K562 (cell line): ENCODE measurements around the gene NFKB2. TPM values are rescaled to one million over a fixed set of nuclear protein-coding genes. Genes with fewer than 3 reads are reported as not detected.

Experiments
- ATAC-seq: fragments of 200-7000 bp; cut with Tn5 transposase; 3 replicates; pipeline ENCODE4 v1.9.1; 2020; ENCODE audit warnings: moderate library complexity
- BruUV-seq: library from RNA; stranded (reverse); fragments of 400-500 nt; replicated peaks from 2 replicates; lab custom pipeline; 2021; lab: Mats Ljungman, UMichigan
- CTCF ChIA-PET: fragments of 300-600 bp; formaldehyde crosslinking; extraction: SDS; loops from one replicate; lab custom pipeline; 2021; ENCODE audit warnings: low intra/inter-chr PET ratio; lab: Yijun Ruan, JAX
- POLR2A ChIA-PET: fragments of 300-600, 350-650 bp; sonication (Branson Sonifier 250); formaldehyde crosslinking; extraction: SDS; loops from one replicate; lab custom pipeline; 2021; ENCODE audit warnings: antibody characterized with exemption, inconsistent platforms; lab: Yijun Ruan, JAX
- DNase-seq, 4 experiments: peaks; one replicate each; pipeline versions ENCODE4 v3.0.0 to v3.0.0-alpha.2; 2011 to 2018; ENCODE audit warnings: low spot score in 3 of 4, mixed read lengths in 3 of 4; ENCODE audit errors: extremely low read depth in 1 of 4
- FAIRE-seq: peaks from 2 replicates; lab custom pipeline; 2011; peaks lifted over from hg19 to GRCh38; lab: Jason Lieb, UNC
- H2AFZ ChIP-seq: 2 replicates; pipeline ENCODE4 v1.6.0; 2011; ENCODE audit warnings: low read depth, low read length, control low read depth, inconsistent platforms
- H3K27ac ChIP-seq: fragments of 200-600 bp; 3 replicates; pipeline ENCODE4 v1.8.0; 2011; ENCODE audit warnings: low read depth, mild to moderate bottlenecking, control low read depth, inconsistent platforms, low read length, moderate library complexity, mixed read lengths; ENCODE audit errors: extremely low read depth
- H3K27me3 ChIP-seq, 2 experiments: fragments of 300-600 bp in 1 of 2; 2 replicates in 1 of 2; 3 replicates in 1 of 2; pipeline versions ENCODE4 v1.6.0 to v1.8.0; 2011; ENCODE audit warnings: inconsistent platforms in 2 of 2, low read length in 2 of 2, mild to moderate bottlenecking in 1 of 2, mixed read lengths in 1 of 2, moderate library complexity in 1 of 2; ENCODE audit not compliant: control insufficient read depth in 2 of 2, insufficient read depth in 2 of 2
- H3K36me3 ChIP-seq: fragments of 300-600 bp; 3 replicates; pipeline ENCODE4 v1.8.0; 2011; ENCODE audit warnings: mild to moderate bottlenecking, low read length, inconsistent platforms; ENCODE audit not compliant: control insufficient read depth, insufficient read depth
- H3K4me1 ChIP-seq, 2 experiments: fragments of 200-600 bp in 1 of 2; replicated peaks in 1 of 2; 2 replicates in 1 of 2; 3 replicates in 1 of 2; pipeline versions ENCODE4 v1.5.1 to v1.8.0; 2011; ENCODE audit warnings: inconsistent platforms in 2 of 2, low read length in 2 of 2, mild to moderate bottlenecking in 1 of 2, mixed read lengths in 1 of 2, moderate library complexity in 1 of 2; ENCODE audit not compliant: control insufficient read depth in 2 of 2, insufficient read depth in 2 of 2
- H3K4me2 ChIP-seq: 2 replicates; pipeline ENCODE4 v1.6.1; 2011; ENCODE audit warnings: low read length, control low read depth, inconsistent platforms, mixed read lengths; ENCODE audit not compliant: insufficient read depth
- H3K4me3 ChIP-seq: fragments of 200-600 bp; sonication (generic), shearing (Covaris generic); 2 replicates; pipeline ENCODE4 v1.5.1; 2016; ENCODE audit warnings: control low read depth, inconsistent platforms
- H3K79me2 ChIP-seq: fragments of 200-600 bp; 3 replicates; pipeline ENCODE4 v1.8.0; 2011; ENCODE audit warnings: low read length, inconsistent platforms; ENCODE audit not compliant: control insufficient read depth, insufficient read depth
- H3K9ac ChIP-seq, 2 experiments: 2 replicates each; pipeline versions ENCODE4 v1.6.0 to v1.6.1; 2011; ENCODE audit warnings: low read depth in 2 of 2, low read length in 2 of 2, control low read depth in 1 of 2, inconsistent platforms in 1 of 2, mild to moderate bottlenecking in 1 of 2, mixed read lengths in 1 of 2; ENCODE audit not compliant: insufficient read depth in 1 of 2
- H3K9me1 ChIP-seq: one replicate; pipeline ENCODE4 v1.6.0; 2011; ENCODE audit warnings: inconsistent platforms, mild to moderate bottlenecking, low read length, moderate library complexity; ENCODE audit not compliant: control insufficient read depth, insufficient read depth
- H3K9me3 ChIP-seq: replicated peaks from 2 replicates; pipeline ENCODE4 v1.5.1; 2011; ENCODE audit warnings: low read depth, low read length, inconsistent platforms; ENCODE audit not compliant: control insufficient read depth, insufficient read depth
- H4K20me1 ChIP-seq: replicated peaks from 2 replicates; pipeline ENCODE4 v1.6.1; 2011; ENCODE audit warnings: low read length, inconsistent platforms, mixed read lengths; ENCODE audit not compliant: control insufficient read depth, insufficient read depth
- MAFF ChIP-seq: IDR thresholded peaks from 2 replicates; pipeline ENCODE4 v1.6.1; 2012; ENCODE audit warnings: low read length, improper control_type of control experiment
- POLR2AphosphoS5 ChIP-seq: IDR thresholded peaks from 2 replicates; pipeline ENCODE4 v1.6.1; 2011; ENCODE audit warnings: mild to moderate bottlenecking, low read depth, low read length, moderate library complexity; ENCODE audit not compliant: control insufficient read depth, insufficient read depth
- POLR2G ChIP-seq: fragments of 200-400 bp; formaldehyde crosslinking; IDR thresholded peaks from 2 replicates; pipeline ENCODE4 v1.6.1; 2017; ENCODE audit warnings: low read depth, mild to moderate bottlenecking, antibody characterized with exemption, low read length, moderate library complexity
- WGBS: fragments of 100-300 bp; shearing (Covaris generic); methylation state at CpG from one replicate; pipeline ENCODE4 v1.1.6; 2016; ENCODE audit warnings: low coverage, mixed read lengths; ENCODE audit not compliant: insufficient coverage; ENCODE audit errors: missing lambda C conversion rate; 5-methylcytosine and 5-hydroxymethylcytosine counted together
- in situ Hi-C: fragments of 300-500 bp; cut with MboI; formaldehyde crosslinking; loops from 4 replicates; pipeline ENCODE4 v1.15.0; 2018; ENCODE audit warnings: inconsistent platforms, mixed read lengths
- intact Hi-C: fragments of 100-400 bp; cut with micrococcal nuclease; formaldehyde crosslinking; loops from 2 replicates; pipeline ENCODE4 v1.14.2; 2022
- polyA plus RNA-seq, 8 experiments: library from polyadenylated mRNA; depleted of rRNA in 4 of 8; stranded (reverse) in 5 of 8; unstranded in 3 of 8; fragments of >200 nt; fragmentation: Nextera tagmentation in 2 of 8; fragmentation: Illumina TruSeq in 1 of 8; extraction: Ambion mirVana in 2 of 8; extraction: Trizol in 1 of 8; gene quantifications; 2 replicates each; pipeline versions ENCODE4 v1.2.1 to v1.2.3, GENCODE V29; 2011 to 2014; ENCODE audit warnings: inconsistent platforms in 1 of 8, missing spikeins in 1 of 8
- total RNA-seq, 7 experiments: library from RNA; depleted of rRNA in 6 of 7; stranded (reverse); fragments of >200 nt in 6 of 7; fragmentation: Illumina TruSeq in 2 of 7; extraction: Trizol in 2 of 7; gene quantifications; 2 replicates each; pipeline versions ENCODE4 v1.2.1 to v1.2.3, GENCODE V29; 2011 to 2021; ENCODE audit warnings: low replicate concordance in 1 of 7
- TF ChIP-seq, protein P1 (sequence below): fragments of 250-450 bp; sonication (Bioruptor Pico); IDR thresholded peaks from 2 replicates; pipeline ENCODE4 v1.8.0; 2021; ENCODE audit warnings: moderate library complexity, mild to moderate bottlenecking, inconsistent platforms
- TF ChIP-seq, protein P2 (sequence below): fragments of 450-650 bp; IDR thresholded peaks from 2 replicates; pipeline ENCODE4 v1.6.1; 2016; ENCODE audit warnings: missing biosample characterization, missing genetic modification characterization
- TF ChIP-seq, protein P3 (sequence below), 2 experiments: fragments of 150-350 bp in 1 of 2; IDR thresholded peaks; 2 replicates each; pipeline ENCODE4 v1.6.1; 2012 to 2016; ENCODE audit warnings: low read depth in 2 of 2, low read length in 2 of 2, mild to moderate bottlenecking in 1 of 2, moderate library complexity in 1 of 2

NFKB2 gene
- total and polyA plus RNA-seq, 9 of the 15 experiments (the other 6 are each of a cell fraction or from before 2014, with no cell fraction given) = 0.07 to 20.3 (median 7.9) TPM

DNA sequence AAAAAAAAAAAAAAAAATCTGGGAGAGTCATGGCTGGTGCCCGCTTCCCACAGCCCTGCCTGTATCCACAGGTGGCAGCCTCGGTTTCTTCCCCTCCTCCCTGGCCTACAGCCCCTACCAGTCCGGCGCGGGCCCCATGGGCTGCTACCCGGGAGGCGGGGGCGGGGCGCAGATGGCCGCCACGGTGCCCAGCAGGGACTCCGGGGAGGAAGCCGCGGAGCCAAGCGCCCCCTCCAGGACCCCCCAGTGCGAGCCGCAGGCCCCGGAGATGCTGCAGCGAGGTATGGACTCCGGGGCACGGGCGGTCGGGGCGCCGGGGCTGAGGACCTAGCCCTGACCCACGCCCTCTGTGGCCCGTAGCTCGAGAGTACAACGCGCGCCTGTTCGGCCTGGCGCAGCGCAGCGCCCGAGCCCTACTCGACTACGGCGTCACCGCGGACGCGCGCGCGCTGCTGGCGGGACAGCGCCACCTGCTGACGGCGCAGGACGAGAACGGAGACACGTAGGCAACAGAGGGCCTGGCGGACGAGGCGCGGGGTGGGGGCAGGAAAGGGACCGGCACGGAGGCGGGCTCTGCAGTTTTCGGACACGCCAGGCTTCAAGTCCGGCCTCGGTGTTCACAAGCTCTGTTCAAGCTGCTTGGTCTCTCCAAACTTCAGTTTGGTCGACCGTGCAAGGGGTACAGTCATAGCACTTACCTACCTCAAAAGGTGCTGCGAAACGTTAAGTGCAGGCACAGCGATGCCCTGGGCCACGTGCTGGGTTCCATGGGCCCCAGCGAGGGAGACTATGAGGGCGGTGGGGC lies 3.9 kb downstream of the NFKB2 start (continued):
- TF ChIP-seq, protein P1, sequence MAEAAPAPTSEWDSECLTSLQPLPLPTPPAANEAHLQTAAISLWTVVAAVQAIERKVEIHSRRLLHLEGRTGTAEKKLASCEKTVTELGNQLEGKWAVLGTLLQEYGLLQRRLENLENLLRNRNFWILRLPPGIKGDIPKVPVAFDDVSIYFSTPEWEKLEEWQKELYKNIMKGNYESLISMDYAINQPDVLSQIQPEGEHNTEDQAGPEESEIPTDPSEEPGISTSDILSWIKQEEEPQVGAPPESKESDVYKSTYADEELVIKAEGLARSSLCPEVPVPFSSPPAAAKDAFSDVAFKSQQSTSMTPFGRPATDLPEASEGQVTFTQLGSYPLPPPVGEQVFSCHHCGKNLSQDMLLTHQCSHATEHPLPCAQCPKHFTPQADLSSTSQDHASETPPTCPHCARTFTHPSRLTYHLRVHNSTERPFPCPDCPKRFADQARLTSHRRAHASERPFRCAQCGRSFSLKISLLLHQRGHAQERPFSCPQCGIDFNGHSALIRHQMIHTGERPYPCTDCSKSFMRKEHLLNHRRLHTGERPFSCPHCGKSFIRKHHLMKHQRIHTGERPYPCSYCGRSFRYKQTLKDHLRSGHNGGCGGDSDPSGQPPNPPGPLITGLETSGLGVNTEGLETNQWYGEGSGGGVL (CRISPR knock-in tag) = no peak
- TF ChIP-seq, all 486 proteins: peak for 88

DNA sequence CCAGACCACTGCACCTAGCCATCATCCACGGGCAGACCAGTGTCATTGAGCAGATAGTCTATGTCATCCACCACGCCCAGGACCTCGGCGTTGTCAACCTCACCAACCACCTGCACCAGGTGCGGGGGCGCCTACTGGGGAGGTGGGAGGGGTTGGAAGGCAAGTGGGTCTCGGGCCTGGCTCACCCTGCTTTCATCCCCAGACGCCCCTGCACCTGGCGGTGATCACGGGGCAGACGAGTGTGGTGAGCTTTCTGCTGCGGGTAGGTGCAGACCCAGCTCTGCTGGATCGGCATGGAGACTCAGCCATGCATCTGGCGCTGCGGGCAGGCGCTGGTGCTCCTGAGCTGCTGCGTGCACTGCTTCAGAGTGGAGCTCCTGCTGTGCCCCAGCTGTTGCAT lies 4.6 kb downstream of the NFKB2 start:
- no peaks in the 10 kb centered on the region for H4K20me1 ChIP-seq
- no peak for FAIRE-seq
- intact Hi-C loops (no loop called here), in situ Hi-C loops (no loop called here)
- H3K4me1 ChIP-seq = peaks cover 17 to 62% of the 10 kb centered on the region in 2 experiments; a peak in 4 of 5 replicates
- H3K9me1 ChIP-seq = no peaks in the 10 kb centered on the region
- no peaks in the 10 kb centered on the region for H3K9me3 ChIP-seq
- peaks cover 7% of the 10 kb centered on the region; the same call in 1 of the 3 replicates for H3K79me2 ChIP-seq
- H2AFZ ChIP-seq = no peak overlapping the region; the same call in 1 of the 2 replicates
- no peaks in the 10 kb centered on the region for H3K27me3 ChIP-seq
- POLR2A ChIA-PET = interaction anchor here (0.6 to 1.1 kb wide), 4 partner anchors 156 to 1107 kb away, joined by 3 to 4 read pairs (median 4); no protein-coding TSS in a partner anchor
- CTCF ChIA-PET = interaction anchor here (2.0 kb wide), 1 partner anchor 170 kb away, joined by 12 read pairs; no protein-coding TSS in a partner anchor
- no peak for ATAC-seq
- H3K4me3 ChIP-seq = no peak overlapping the region
- peaks cover 16% of the 10 kb centered on the region; the same call in 1 of the 3 replicates for H3K36me3 ChIP-seq
- WGBS = 68% methylated on average over 12 of the region's 17 CpGs
- H3K9ac ChIP-seq = peak overlapping the region in 1 of 2 experiments; percentile 91; a peak in 2 of 4 replicates
- peak overlapping the region; percentile 72; the same call in 1 of the 2 replicates for H3K4me2 ChIP-seq
- BruUV-seq = no TSS peak
- no peak for DNase-seq
- H3K27ac ChIP-seq = no peak overlapping the region; the same call in 2 of the 3 replicates
- TF ChIP-seq MAFF (no peak), POLR2AphosphoS5 (no peak), POLR2G (0 out of 2 replicates have a peak, but pooled peaks have one; percentile 27)
- TF ChIP-seq, protein P2, sequence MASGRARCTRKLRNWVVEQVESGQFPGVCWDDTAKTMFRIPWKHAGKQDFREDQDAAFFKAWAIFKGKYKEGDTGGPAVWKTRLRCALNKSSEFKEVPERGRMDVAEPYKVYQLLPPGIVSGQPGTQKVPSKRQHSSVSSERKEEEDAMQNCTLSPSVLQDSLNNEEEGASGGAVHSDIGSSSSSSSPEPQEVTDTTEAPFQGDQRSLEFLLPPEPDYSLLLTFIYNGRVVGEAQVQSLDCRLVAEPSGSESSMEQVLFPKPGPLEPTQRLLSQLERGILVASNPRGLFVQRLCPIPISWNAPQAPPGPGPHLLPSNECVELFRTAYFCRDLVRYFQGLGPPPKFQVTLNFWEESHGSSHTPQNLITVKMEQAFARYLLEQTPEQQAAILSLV = no peak
- TF ChIP-seq, protein P3, sequence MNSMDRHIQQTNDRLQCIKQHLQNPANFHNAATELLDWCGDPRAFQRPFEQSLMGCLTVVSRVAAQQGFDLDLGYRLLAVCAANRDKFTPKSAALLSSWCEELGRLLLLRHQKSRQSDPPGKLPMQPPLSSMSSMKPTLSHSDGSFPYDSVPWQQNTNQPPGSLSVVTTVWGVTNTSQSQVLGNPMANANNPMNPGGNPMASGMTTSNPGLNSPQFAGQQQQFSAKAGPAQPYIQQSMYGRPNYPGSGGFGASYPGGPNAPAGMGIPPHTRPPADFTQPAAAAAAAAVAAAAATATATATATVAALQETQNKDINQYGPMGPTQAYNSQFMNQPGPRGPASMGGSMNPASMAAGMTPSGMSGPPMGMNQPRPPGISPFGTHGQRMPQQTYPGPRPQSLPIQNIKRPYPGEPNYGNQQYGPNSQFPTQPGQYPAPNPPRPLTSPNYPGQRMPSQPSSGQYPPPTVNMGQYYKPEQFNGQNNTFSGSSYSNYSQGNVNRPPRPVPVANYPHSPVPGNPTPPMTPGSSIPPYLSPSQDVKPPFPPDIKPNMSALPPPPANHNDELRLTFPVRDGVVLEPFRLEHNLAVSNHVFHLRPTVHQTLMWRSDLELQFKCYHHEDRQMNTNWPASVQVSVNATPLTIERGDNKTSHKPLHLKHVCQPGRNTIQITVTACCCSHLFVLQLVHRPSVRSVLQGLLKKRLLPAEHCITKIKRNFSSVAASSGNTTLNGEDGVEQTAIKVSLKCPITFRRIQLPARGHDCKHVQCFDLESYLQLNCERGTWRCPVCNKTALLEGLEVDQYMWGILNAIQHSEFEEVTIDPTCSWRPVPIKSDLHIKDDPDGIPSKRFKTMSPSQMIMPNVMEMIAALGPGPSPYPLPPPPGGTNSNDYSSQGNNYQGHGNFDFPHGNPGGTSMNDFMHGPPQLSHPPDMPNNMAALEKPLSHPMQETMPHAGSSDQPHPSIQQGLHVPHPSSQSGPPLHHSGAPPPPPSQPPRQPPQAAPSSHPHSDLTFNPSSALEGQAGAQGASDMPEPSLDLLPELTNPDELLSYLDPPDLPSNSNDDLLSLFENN (IDR thresholded peaks at IDR 0.05; ENCODE audit: low read depth in 2 of 2, low read length in 2 of 2) = no peak
- TF ChIP-seq, all 486 proteins: peak for 1
